ENCODE data around the gene TMEM171. TPM values are rescaled to one million over a fixed set of nuclear protein-coding genes. Genes with fewer than 3 reads are reported as not detected.

TMEM171 gene
- total RNA-seq, 2 donors from 2014 or later: not detected

DNA sequence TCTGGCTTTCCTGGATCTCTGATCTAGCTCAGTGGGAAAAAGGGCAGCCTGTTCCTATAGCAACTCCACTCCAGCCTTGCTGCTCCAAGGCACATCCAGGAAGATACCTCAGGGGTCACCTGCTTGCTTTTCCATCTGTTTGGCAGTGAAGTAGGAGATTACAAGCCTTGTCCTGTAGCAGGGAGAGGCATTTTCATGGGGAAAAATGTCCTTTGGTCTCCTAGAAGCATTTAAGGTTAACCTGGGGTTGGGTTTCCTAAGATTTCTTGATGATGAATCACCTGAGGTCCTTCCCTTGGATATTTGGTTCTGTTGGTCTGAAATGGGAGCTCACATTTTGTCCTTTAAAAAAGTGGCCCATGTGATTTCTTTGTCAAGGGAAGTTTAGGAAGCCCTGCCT is 51.1 kb downstream of the TMEM171 start:
- H3K9me3 ChIP-seq: no peaks in the 10 kb centered on the region
- TF ChIP-seq, protein P1, sequence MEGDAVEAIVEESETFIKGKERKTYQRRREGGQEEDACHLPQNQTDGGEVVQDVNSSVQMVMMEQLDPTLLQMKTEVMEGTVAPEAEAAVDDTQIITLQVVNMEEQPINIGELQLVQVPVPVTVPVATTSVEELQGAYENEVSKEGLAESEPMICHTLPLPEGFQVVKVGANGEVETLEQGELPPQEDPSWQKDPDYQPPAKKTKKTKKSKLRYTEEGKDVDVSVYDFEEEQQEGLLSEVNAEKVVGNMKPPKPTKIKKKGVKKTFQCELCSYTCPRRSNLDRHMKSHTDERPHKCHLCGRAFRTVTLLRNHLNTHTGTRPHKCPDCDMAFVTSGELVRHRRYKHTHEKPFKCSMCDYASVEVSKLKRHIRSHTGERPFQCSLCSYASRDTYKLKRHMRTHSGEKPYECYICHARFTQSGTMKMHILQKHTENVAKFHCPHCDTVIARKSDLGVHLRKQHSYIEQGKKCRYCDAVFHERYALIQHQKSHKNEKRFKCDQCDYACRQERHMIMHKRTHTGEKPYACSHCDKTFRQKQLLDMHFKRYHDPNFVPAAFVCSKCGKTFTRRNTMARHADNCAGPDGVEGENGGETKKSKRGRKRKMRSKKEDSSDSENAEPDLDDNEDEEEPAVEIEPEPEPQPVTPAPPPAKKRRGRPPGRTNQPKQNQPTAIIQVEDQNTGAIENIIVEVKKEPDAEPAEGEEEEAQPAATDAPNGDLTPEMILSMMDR (IDR thresholded peaks at IDR 0.05): no peak
- ATAC-seq (ENCODE audit: insufficient number of reproducible peaks, low FRiP score, low read depth): no peak
- no peak overlapping the region for H3K27ac ChIP-seq
- no peak overlapping the region for H3K4me3 ChIP-seq
- no peaks in the 10 kb centered on the region for H3K4me1 ChIP-seq (ENCODE audit: control insufficient read depth in 1 of 2, low read depth in 2 of 2)
- no peaks in the 10 kb centered on the region for H3K27me3 ChIP-seq (replicated peaks; ENCODE audit: insufficient read depth)
- DNase-seq (ENCODE audit: low spot score): no peak
- H3K36me3 ChIP-seq: no peaks in the 10 kb centered on the region

DNA sequence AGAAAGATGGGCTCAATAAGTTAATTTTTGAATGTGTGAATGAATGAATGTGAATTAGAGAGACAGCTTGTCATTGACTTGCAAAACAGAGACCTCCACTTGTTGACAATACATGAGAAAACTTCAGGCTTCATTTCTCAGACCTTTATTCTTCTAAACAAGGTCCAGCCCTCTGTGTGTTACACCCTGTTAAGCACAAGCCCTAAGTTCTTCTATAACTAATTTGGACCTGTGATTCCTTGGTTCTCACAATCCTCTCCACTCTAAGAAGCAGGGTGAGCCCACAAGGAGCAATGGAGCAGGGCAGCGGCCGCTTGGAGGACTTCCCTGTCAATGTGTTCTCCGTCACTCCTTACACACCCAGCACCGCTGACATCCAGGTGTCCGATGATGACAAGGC is 52.6 kb downstream of the TMEM171 start, which contains the start of gene TMEM174:
Gene TMEM174, plus strand, starts transcription at position 243 of the 400 bp plus-strand sequence. Its CDS starts 51 bp downstream, at position 294.
- Histone ChIP-seq H3K27me3 (replicated peaks; ENCODE audit: insufficient read depth) (no peaks in the 10 kb centered on the region), H3K36me3 (no peaks in the 10 kb centered on the region), H3K4me1 (ENCODE audit: control insufficient read depth in 1 of 2, low read depth in 2 of 2) (no peaks in the 10 kb centered on the region), H3K27ac (no peak within 1 kb of the TSS), H3K4me3 (no peak within 1 kb of the TSS), H3K9me3 (no peaks in the 10 kb centered on the region)
- TF ChIP-seq, protein P1 (IDR thresholded peaks at IDR 0.05): no peak
- ATAC-seq (ENCODE audit: insufficient number of reproducible peaks, low FRiP score, low read depth) (no peak), DNase-seq (ENCODE audit: low spot score) (no peak)

- Histone ChIP-seq H3K4me3 (no peak overlapping the region), H3K9me3 (no peaks in the 10 kb centered on the region), H3K27me3 (replicated peaks; ENCODE audit: insufficient read depth) (no peaks in the 10 kb centered on the region), H3K27ac (no peak overlapping the region), H3K4me1 (ENCODE audit: control insufficient read depth in 1 of 2, low read depth in 2 of 2) (no peaks in the 10 kb centered on the region), H3K36me3 (no peaks in the 10 kb centered on the region)
- ATAC-seq (ENCODE audit: insufficient number of reproducible peaks, low FRiP score, low read depth) (no peak), DNase-seq (ENCODE audit: low spot score) (no peak)
- TF ChIP-seq, protein P1 (IDR thresholded peaks at IDR 0.05): no peak
Measured at GRCh38 chr5:73174100-73174815, 53.9 kb downstream of the TMEM171 start.

- DNase-seq (ENCODE audit: low spot score) (no peak), ATAC-seq (ENCODE audit: insufficient number of reproducible peaks, low FRiP score, low read depth) (no peak)
- Histone ChIP-seq H3K27ac (no peak overlapping the region), H3K36me3 (no peaks in the 10 kb centered on the region), H3K4me3 (no peak overlapping the region), H3K27me3 (replicated peaks; ENCODE audit: insufficient read depth) (no peaks in the 10 kb centered on the region), H3K4me1 (ENCODE audit: control insufficient read depth in 1 of 2, low read depth in 2 of 2) (no peaks in the 10 kb centered on the region), H3K9me3 (no peaks in the 10 kb centered on the region)
- TF ChIP-seq, protein P1 (IDR thresholded peaks at IDR 0.05): no peak
Measured at GRCh38 chr5:73176250-73176649, 55.9 kb downstream of the TMEM171 start.

- Histone ChIP-seq H3K4me1 (ENCODE audit: control insufficient read depth in 1 of 2, low read depth in 2 of 2) (no peaks in the 10 kb centered on the region), H3K27me3 (replicated peaks; ENCODE audit: insufficient read depth) (no peaks in the 10 kb centered on the region), H3K4me3 (no peak overlapping the region), H3K27ac (no peak overlapping the region), H3K36me3 (no peaks in the 10 kb centered on the region), H3K9me3 (no peaks in the 10 kb centered on the region)
- ATAC-seq (ENCODE audit: insufficient number of reproducible peaks, low FRiP score, low read depth): no peak
- no peak for DNase-seq (ENCODE audit: low spot score)
- TF ChIP-seq, protein P1 (IDR thresholded peaks at IDR 0.05): no peak
Measured at GRCh38 chr5:73178265-73178664, 57.9 kb downstream of the TMEM171 start.
